A549 (cell line): ENCODE measurements around the gene IGF2BP1.

ENCODE experiments used
- CBX2 ChIP-seq: fragments of 200-600 bp; sonication (generic); IDR thresholded peaks from 2 replicates; pipeline ENCODE4 v1.6.1; 2016; ENCODE audit warnings: low read depth, mild to moderate bottlenecking, borderline replicate concordance
- EP300 ChIP-seq, 2 experiments: fragments of >200 bp; sonication (Bioruptor Twin); formaldehyde crosslinking; IDR thresholded peaks; 2 replicates in 1 of 2; 3 replicates in 1 of 2; pipeline ENCODE4 v1.6.1; 2016 to 2017
- POLR2AphosphoS2 ChIP-seq: conservative IDR thresholded peaks from 2 replicates; pipeline ENCODE4 v1.6.1; 2012; ENCODE audit warnings: low read length, improper control_type of control experiment, inconsistent platforms
- TF ChIP-seq, protein P1 (sequence below): fragments of >200 bp; sonication (Bioruptor Twin); formaldehyde crosslinking; IDR thresholded peaks from 3 replicates; pipeline ENCODE4 v1.5.1; 2016

DNA sequence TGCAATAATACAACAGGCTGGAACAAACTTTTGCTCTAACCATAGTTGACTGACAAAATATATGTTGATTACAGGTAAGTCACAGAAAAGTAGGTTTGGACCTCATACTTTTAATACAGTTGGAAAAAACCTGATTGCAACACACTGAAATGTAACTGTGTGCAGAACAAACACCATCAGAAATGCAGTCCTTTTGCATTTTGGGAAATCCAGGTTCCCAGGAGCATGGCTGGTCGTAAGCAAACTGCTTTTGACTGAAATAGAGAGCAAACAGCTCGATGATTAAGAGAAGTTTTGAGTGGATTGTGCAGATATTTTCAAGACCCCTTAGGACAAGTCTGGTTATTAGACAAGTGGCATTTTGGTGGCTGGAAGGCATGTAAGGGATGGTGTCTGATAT, 8.0 kb downstream of the IGF2BP1 start:
- TF ChIP-seq CBX2 (no peak), POLR2AphosphoS2 (no peak), EP300 (IDR thresholded peaks at IDR 0.05) (no peak)
- TF ChIP-seq, protein P1, sequence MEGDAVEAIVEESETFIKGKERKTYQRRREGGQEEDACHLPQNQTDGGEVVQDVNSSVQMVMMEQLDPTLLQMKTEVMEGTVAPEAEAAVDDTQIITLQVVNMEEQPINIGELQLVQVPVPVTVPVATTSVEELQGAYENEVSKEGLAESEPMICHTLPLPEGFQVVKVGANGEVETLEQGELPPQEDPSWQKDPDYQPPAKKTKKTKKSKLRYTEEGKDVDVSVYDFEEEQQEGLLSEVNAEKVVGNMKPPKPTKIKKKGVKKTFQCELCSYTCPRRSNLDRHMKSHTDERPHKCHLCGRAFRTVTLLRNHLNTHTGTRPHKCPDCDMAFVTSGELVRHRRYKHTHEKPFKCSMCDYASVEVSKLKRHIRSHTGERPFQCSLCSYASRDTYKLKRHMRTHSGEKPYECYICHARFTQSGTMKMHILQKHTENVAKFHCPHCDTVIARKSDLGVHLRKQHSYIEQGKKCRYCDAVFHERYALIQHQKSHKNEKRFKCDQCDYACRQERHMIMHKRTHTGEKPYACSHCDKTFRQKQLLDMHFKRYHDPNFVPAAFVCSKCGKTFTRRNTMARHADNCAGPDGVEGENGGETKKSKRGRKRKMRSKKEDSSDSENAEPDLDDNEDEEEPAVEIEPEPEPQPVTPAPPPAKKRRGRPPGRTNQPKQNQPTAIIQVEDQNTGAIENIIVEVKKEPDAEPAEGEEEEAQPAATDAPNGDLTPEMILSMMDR, result no peak
